Vagina (tissue), 2 donors: ENCODE results near the gene ANKRD37.

ENCODE experiments used
- POLR2A ChIP-seq, 2 donors: fragments of 450-650 bp; IDR thresholded peaks; one replicate each; pipeline ENCODE4 v1.6.1; 2017; ENCODE audit warnings: antibody characterized with exemption in 2 of 2, mild to moderate bottlenecking in 2 of 2, moderate library complexity in 2 of 2
- POLR2AphosphoS5 ChIP-seq, 2 donors: sonication (generic); formaldehyde crosslinking; IDR thresholded peaks; one replicate each; pipeline ENCODE4 v1.9.0; 2017; ENCODE audit warnings: antibody characterized with exemption in 2 of 2, mild to moderate bottlenecking in 2 of 2, low read depth in 1 of 2; ENCODE audit not compliant: insufficient read depth in 1 of 2
- TF ChIP-seq, protein P1 (sequence below), 3 experiments: fragments of 450-650 bp in 2 of 3; fragments of 200-600 bp in 1 of 3; sonication (generic) in 1 of 3; IDR thresholded peaks; one replicate each; pipeline ENCODE4 v1.5.1; 2017 to 2019; ENCODE audit warnings: antibody characterized with exemption in 3 of 3, mild to moderate bottlenecking in 2 of 3, moderate library complexity in 2 of 3

- TF ChIP-seq, protein P1, sequence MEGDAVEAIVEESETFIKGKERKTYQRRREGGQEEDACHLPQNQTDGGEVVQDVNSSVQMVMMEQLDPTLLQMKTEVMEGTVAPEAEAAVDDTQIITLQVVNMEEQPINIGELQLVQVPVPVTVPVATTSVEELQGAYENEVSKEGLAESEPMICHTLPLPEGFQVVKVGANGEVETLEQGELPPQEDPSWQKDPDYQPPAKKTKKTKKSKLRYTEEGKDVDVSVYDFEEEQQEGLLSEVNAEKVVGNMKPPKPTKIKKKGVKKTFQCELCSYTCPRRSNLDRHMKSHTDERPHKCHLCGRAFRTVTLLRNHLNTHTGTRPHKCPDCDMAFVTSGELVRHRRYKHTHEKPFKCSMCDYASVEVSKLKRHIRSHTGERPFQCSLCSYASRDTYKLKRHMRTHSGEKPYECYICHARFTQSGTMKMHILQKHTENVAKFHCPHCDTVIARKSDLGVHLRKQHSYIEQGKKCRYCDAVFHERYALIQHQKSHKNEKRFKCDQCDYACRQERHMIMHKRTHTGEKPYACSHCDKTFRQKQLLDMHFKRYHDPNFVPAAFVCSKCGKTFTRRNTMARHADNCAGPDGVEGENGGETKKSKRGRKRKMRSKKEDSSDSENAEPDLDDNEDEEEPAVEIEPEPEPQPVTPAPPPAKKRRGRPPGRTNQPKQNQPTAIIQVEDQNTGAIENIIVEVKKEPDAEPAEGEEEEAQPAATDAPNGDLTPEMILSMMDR (IDR thresholded peaks at IDR 0.05): no peak
- TF ChIP-seq POLR2A (IDR thresholded peaks at IDR 0.05) (no peak), POLR2AphosphoS5 (IDR thresholded peaks at IDR 0.05; ENCODE audit: insufficient read depth in 1 of 2, low read depth in 1 of 2) (no peak)
Measured at GRCh38 chr4:185378264-185378663, 18.4 kb upstream of the ANKRD37 start.
